Right atrium auricular region (tissue), 2 donors: ENCODE measurements around the gene PRDM16. TPM values are rescaled to one million over a fixed set of nuclear protein-coding genes. Genes with fewer than 3 reads are reported as not detected.

Source experiments
- DNase-seq: peaks from one replicate; pipeline ENCODE4 v3.0.0-alpha.2; 2019; ENCODE audit warnings: low spot score
- H3K27ac ChIP-seq, 2 donors: fragments of 200-600 bp; sonication (generic); 1 replicate in 1 of 2; 2 replicates in 1 of 2; pipeline ENCODE4 v1.5.1; 2016 to 2019
- H3K27me3 ChIP-seq, 2 donors: fragments of 200-600 bp; sonication (generic); one replicate each; pipeline versions ENCODE4 v1.5.1 to v1.6.0; 2017 to 2019
- H3K36me3 ChIP-seq: fragments of 200-600 bp; sonication (generic); one replicate; pipeline ENCODE4 v1.5.1; 2016
- H3K4me1 ChIP-seq, 2 donors: fragments of 200-600 bp; sonication (generic); one replicate each; pipeline versions ENCODE4 v1.5.1 to v1.6.0; 2017 to 2019
- H3K4me3 ChIP-seq, 2 donors: fragments of 200-600 bp; sonication (generic); 1 replicate in 1 of 2; 2 replicates in 1 of 2; pipeline ENCODE4 v1.5.1; 2017 to 2019; ENCODE audit warnings: mild to moderate bottlenecking in 1 of 2, moderate library complexity in 1 of 2
- H3K9me3 ChIP-seq, 2 donors: fragments of 200-600 bp; sonication (generic); one replicate each; pipeline ENCODE4 v1.5.1; 2019
- CTCF ChIP-seq, 2 donors: fragments of 200-600 bp; sonication (generic); IDR thresholded peaks; one replicate each; pipeline ENCODE4 v1.5.1; 2019; ENCODE audit warnings: antibody characterized with exemption in 2 of 2
- microRNA-seq, 2 donors: library from miRNA; unstranded; fragments of <30 nt; microRNA quantifications; one replicate each; pipeline ENCODE4, GENCODE V29; 2016 to 2017; ENCODE audit warnings: borderline number of aligned reads in 2 of 2, borderline replicate concordance in 1 of 2
- total RNA-seq, 2 donors: library from RNA; depleted of rRNA; stranded (reverse); fragments of >200 nt; gene quantifications; one replicate each; pipeline ENCODE4 v1.1.0, GENCODE V29; 2016

PRDM16 gene
- total RNA-seq, 2 donors from 2014 or later, result 0.22 to 3.3 TPM

GRCh38 chr1:3481836-3482375 lies 412.9 kb downstream of the PRDM16 start:
- no peak overlapping the region for H3K4me3 ChIP-seq

DNA sequence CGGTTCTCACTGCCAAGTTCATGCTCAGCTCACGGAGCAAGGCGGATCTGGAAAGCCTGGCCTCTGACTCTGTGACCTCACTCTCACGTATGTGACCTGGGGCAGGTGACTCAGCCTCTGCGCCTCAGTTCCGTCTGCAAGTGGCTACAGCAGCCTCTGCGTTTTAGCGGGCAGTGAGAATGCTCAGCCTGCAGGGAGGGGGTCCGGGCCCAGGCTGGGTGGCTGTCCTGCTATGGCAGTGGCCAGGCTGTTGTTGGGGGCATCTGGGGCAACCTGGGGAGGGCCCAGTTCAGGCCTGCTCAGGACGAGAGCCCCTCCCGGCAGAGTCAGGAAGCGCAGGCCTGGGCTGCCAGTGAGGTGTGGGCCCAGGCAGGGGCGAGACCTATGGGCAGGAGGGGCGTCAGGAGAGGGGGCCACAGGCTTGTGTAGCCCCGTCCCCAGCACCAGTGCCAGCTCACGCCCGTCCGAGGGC lies 413.4 kb downstream of the PRDM16 start:
- H3K4me3 ChIP-seq, result no peak overlapping the region
- no peaks in the 10 kb centered on the region for H3K4me1 ChIP-seq
- no peaks in the 10 kb centered on the region for H3K36me3 ChIP-seq
- H3K9me3 ChIP-seq, result no peaks in the 10 kb centered on the region
- no peak for DNase-seq
- no peak overlapping the region for H3K27ac ChIP-seq
- no peak for TF ChIP-seq CTCF (IDR thresholded peaks at IDR 0.05)
- no peaks in the 10 kb centered on the region for H3K27me3 ChIP-seq

More at GRCh38 chr1:3481836-3482375, 412.9 kb downstream of the PRDM16 start:
- no peaks in the 10 kb centered on the region for H3K9me3 ChIP-seq
- H3K36me3 ChIP-seq, result no peaks in the 10 kb centered on the region
- DNase-seq, result no peak
- H3K27ac ChIP-seq, result no peak overlapping the region
- no peak for TF ChIP-seq CTCF (IDR thresholded peaks at IDR 0.05)
- H3K4me1 ChIP-seq, result no peaks in the 10 kb centered on the region
- H3K27me3 ChIP-seq, result no peaks in the 10 kb centered on the region

DNA sequence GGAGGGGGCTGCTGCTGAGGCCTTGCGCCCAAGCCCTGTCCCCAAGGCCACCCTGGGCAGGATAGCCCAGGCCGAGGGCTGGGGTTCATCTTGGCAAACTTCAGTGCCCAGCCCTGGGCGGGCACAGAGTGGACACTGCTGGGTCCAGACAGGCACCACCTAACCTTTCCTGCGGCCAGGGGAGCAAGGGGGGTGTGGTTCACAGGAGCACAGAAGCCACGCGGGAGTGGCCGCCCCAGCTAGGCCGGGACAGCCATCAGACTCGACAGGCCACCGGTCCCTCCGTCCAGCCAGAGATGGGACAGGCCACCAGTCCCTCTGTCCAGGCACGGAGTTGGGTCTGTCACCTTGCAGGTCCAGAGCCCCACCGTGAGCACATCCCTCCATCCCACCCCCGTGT lies 414.4 kb downstream of the PRDM16 start:
- H3K27me3 ChIP-seq, result no peaks in the 10 kb centered on the region
- DNase-seq, result no peak
- no peaks in the 10 kb centered on the region for H3K4me1 ChIP-seq
- H3K4me3 ChIP-seq, result no peak overlapping the region
- TF ChIP-seq CTCF (IDR thresholded peaks at IDR 0.05), result no peak
- H3K9me3 ChIP-seq, result peaks cover 0 to 5% of the 10 kb centered on the region in 2 donors
- H3K27ac ChIP-seq, result no peak overlapping the region
- no peaks in the 10 kb centered on the region for H3K36me3 ChIP-seq

GRCh38 chr1:3483801-3484444 lies 414.9 kb downstream of the PRDM16 start:
- Histone ChIP-seq H3K27me3 (no peaks in the 10 kb centered on the region), H3K36me3 (no peaks in the 10 kb centered on the region), H3K9me3 (peaks cover 0 to 10% of the 10 kb centered on the region in 2 donors), H3K4me3 (no peak overlapping the region), H3K4me1 (no peaks in the 10 kb centered on the region), H3K27ac (no peak overlapping the region)
- TF ChIP-seq CTCF (IDR thresholded peaks at IDR 0.05), result peak; percentile 78 to 94
- DNase-seq, result no peak

DNA sequence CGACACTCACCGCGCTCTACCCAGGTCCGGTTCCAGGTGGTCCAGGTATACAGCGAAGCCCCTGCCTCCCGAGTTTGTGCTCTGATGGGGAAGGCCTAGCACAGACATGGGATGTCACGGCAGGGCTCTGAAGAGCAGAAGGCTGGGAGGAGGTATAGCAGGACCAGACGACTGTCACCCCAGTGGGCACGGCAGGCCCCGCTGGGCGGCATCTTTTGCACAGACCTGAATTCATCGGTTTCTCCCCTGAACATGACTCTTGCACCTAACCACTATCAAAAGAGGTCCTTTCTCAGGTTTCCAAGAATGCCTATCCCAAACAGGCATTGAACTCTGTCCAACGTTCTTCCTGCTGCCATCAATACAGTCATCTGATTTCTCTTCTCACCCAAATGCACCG lies 416.0 kb downstream of the PRDM16 start:
- Histone ChIP-seq H3K4me1 (no peaks in the 10 kb centered on the region), H3K36me3 (no peaks in the 10 kb centered on the region), H3K27ac (no peak overlapping the region), H3K27me3 (no peaks in the 10 kb centered on the region), H3K4me3 (no peak overlapping the region), H3K9me3 (peaks cover 0 to 10% of the 10 kb centered on the region in 2 donors)
- no peak for DNase-seq
- no peak for TF ChIP-seq CTCF (IDR thresholded peaks at IDR 0.05)

Small RNA genes lying within 50 kb of the gene (microRNA-seq; reads per million reads assigned to microRNA genes)
- gene MIR4251, result 0 reads per million in 2 donors

Other genes starting within 250 kb of the PRDM16 start
- not detected for gene ACTRT2, start 47.7 kb upstream of the PRDM16 start, total RNA-seq